PC-3 (cell line): Measurements from ENCODE around the gene CREBBP.

Experiments used
- CTCF ChIP-seq: fragments of 300-600 bp; sonication (generic); conservative IDR thresholded peaks from 2 replicates; pipeline ENCODE4 v1.5.1; 2017; ENCODE audit warnings: antibody characterized with exemption, low read depth, mild to moderate bottlenecking, low read length
- EZH2 ChIP-seq: fragments of 300-600 bp; sonication (generic); IDR thresholded peaks from one replicate; pipeline ENCODE4 v1.6.1; 2017; ENCODE audit warnings: antibody characterized with exemption, mild to moderate bottlenecking, low read length; ENCODE audit not compliant: unreplicated experiment

- TF ChIP-seq CTCF = no peak
- TF ChIP-seq EZH2 = no peak
These were observed 88.0 kb downstream of the CREBBP start for GRCh38 chr16:3792472-3793012.
